ENCODE measurements around the gene PI4KA. TPM values are rescaled to one million over a fixed set of nuclear protein-coding genes. Genes with fewer than 3 reads are reported as not detected.

Gene PI4KA
- total and polyA plus RNA-seq, 8 donors: 22.7 to 174 (median 55.4) TPM

- intact Hi-C loops (cut with DNase I; ENCODE audit: low total_unique reads): no loop called here
- Histone ChIP-seq H3K4me1 (no peaks in the 10 kb centered on the region), H3K4me3 (no peak overlapping the region), H3K9me3 (no peaks in the 10 kb centered on the region), H3K36me3 (peaks cover 38 to 87% (median 82%) of the 10 kb centered on the region in 4 donors), H3K27ac (no peak overlapping the region), H3K27me3 (no peaks in the 10 kb centered on the region)
- no peak for TF ChIP-seq POLR2AphosphoS5 (IDR thresholded peaks at IDR 0.05)
- TF ChIP-seq CTCF (IDR thresholded peaks at IDR 0.05): no peak
- no peak for TF ChIP-seq EP300 (IDR thresholded peaks at IDR 0.05)
- TF ChIP-seq POLR2A (IDR thresholded peaks at IDR 0.05): no peak
- DNase-seq: no peak
- WGBS, 5 donors: 86 to 93% (median 88%) methylated on average over 10 to 13 of the region's 13 CpGs
Measured at GRCh38 chr22:20729194-20729593, 129.4 kb downstream of the PI4KA start.

GRCh38 chr22:20728523-20729190 lies 130.0 kb downstream of the PI4KA start:
- no peak overlapping the region for H3K4me3 ChIP-seq
- WGBS, 5 donors: 87 to 96% (median 92%) methylated on average over 4 to 10 of the region's 10 CpGs
- H3K27ac ChIP-seq: no peak overlapping the region
- no peaks in the 10 kb centered on the region for H3K4me1 ChIP-seq
- no peak for DNase-seq
- no peaks in the 10 kb centered on the region for H3K9me3 ChIP-seq
- intact Hi-C loops (cut with DNase I; ENCODE audit: low total_unique reads): no loop called here
- TF ChIP-seq CTCF (IDR thresholded peaks at IDR 0.05) (no peak), POLR2A (IDR thresholded peaks at IDR 0.05) (no peak)
- no peaks in the 10 kb centered on the region for H3K27me3 ChIP-seq
- peaks cover 38 to 87% (median 82%) of the 10 kb centered on the region in 4 donors for H3K36me3 ChIP-seq

GRCh38 chr22:20727118-20728015 lies 131.2 kb downstream of the PI4KA start:
- 92 to 93% (median 92%) methylated on average over 29 of the region's 29 CpGs for WGBS, 5 donors
- no peaks in the 10 kb centered on the region for H3K9me3 ChIP-seq
- TF ChIP-seq CTCF (IDR thresholded peaks at IDR 0.05): no peak
- TF ChIP-seq POLR2AphosphoS5 (IDR thresholded peaks at IDR 0.05): no peak
- TF ChIP-seq POLR2A (IDR thresholded peaks at IDR 0.05): no peak
- no peak for TF ChIP-seq EP300 (IDR thresholded peaks at IDR 0.05)
- intact Hi-C loops (cut with DNase I; ENCODE audit: low total_unique reads): no loop called here
- H3K4me1 ChIP-seq: no peaks in the 10 kb centered on the region
- no peak overlapping the region for H3K4me3 ChIP-seq
- no peaks in the 10 kb centered on the region for H3K27me3 ChIP-seq
- DNase-seq: no peak
- H3K36me3 ChIP-seq: peaks cover 38 to 82% (median 80%) of the 10 kb centered on the region in 4 donors
- no peak overlapping the region for H3K27ac ChIP-seq

- DNase-seq: no peak
- no peak overlapping the region for H3K4me3 ChIP-seq
- H3K36me3 ChIP-seq: peaks cover 43 to 83% (median 81%) of the 10 kb centered on the region in 4 donors
- no peaks in the 10 kb centered on the region for H3K4me1 ChIP-seq
- TF ChIP-seq CTCF (IDR thresholded peaks at IDR 0.05) (no peak), POLR2A (IDR thresholded peaks at IDR 0.05) (no peak), EP300 (IDR thresholded peaks at IDR 0.05) (no peak), POLR2AphosphoS5 (IDR thresholded peaks at IDR 0.05) (no peak)
- no peaks in the 10 kb centered on the region for H3K27me3 ChIP-seq
- intact Hi-C loops (cut with DNase I; ENCODE audit: low total_unique reads): no loop called here
- H3K27ac ChIP-seq: no peak overlapping the region
- no peaks in the 10 kb centered on the region for H3K9me3 ChIP-seq
- WGBS, 5 donors: 86 to 91% (median 89%) methylated on average over 11 of the region's 11 CpGs
Measured at GRCh38 chr22:20725987-20726558, 132.5 kb downstream of the PI4KA start.

Measured in stomach (tissue), 9 donors.